HepG2 (cell line): ENCODE measurements around the gene ZFP1. TPM values are rescaled to one million over a fixed set of nuclear protein-coding genes. Genes with fewer than 3 reads are reported as not detected.

Source experiments
- ATAC-seq: fragments of 200-7000 bp; cut with Tn5 transposase; 3 replicates; pipeline ENCODE4 v1.9.1; 2020; ENCODE audit warnings: mild to moderate bottlenecking, moderate library complexity
- BruUV-seq: library from RNA; stranded (reverse); fragments of 400-500 nt; replicated peaks from 2 replicates; lab custom pipeline; 2021; lab: Mats Ljungman, UMichigan
- CTCF ChIA-PET: fragments of 300-600 bp; formaldehyde crosslinking; extraction: SDS; loops from one replicate; lab custom pipeline; 2021; ENCODE audit warnings: low total read pairs, inconsistent platforms, low intra/inter-chr PET ratio; lab: Yijun Ruan, JAX
- POLR2A ChIA-PET: fragments of 350-600 bp; sonication (Branson Sonifier 250); formaldehyde crosslinking; loops from one replicate; lab custom pipeline; 2020; ENCODE audit warnings: antibody characterized with exemption, inconsistent platforms; lab: Yijun Ruan, JAX
- DNase-seq: peaks from one replicate; pipeline ENCODE4 v3.0.0-alpha.2; 2015; ENCODE audit warnings: low spot score
- FAIRE-seq: peaks from 3 replicates; lab custom pipeline; 2011; peaks lifted over from hg19 to GRCh38; lab: Jason Lieb, UNC
- H2AFZ ChIP-seq: one replicate; pipeline ENCODE4 v1.6.1; 2011; ENCODE audit warnings: low read length, inconsistent platforms
- H3K27ac ChIP-seq: fragments of 300-600 bp; 3 replicates; pipeline ENCODE4 v1.8.0; 2011; ENCODE audit warnings: mixed run types, mild to moderate bottlenecking, mixed read lengths, low read length, inconsistent platforms; ENCODE audit not compliant: insufficient read depth; ENCODE audit errors: extremely low read length
- H3K27me3 ChIP-seq, 2 experiments: fragments of 200-600 bp in 1 of 2; 2 replicates in 1 of 2; 3 replicates in 1 of 2; pipeline versions ENCODE4 v1.6.0 to v1.8.0; 2011; ENCODE audit warnings: low read length in 2 of 2, mild to moderate bottlenecking in 2 of 2, moderate library complexity in 2 of 2, inconsistent platforms in 1 of 2; ENCODE audit not compliant: insufficient read depth in 2 of 2, control insufficient read depth in 1 of 2
- H3K36me3 ChIP-seq, 2 experiments: fragments of 200-600 bp in 1 of 2; replicated peaks in 1 of 2; 2 replicates in 1 of 2; 3 replicates in 1 of 2; pipeline versions ENCODE4 v1.5.1 to v1.8.0; 2011; ENCODE audit warnings: low read length in 2 of 2, inconsistent platforms in 1 of 2; ENCODE audit not compliant: insufficient read depth in 2 of 2, control insufficient read depth in 1 of 2
- H3K4me1 ChIP-seq: 2 replicates; pipeline ENCODE4 v1.5.1; 2012; ENCODE audit warnings: low read length, inconsistent platforms; ENCODE audit not compliant: insufficient read depth
- H3K4me2 ChIP-seq: 2 replicates; pipeline ENCODE4 v1.6.0; 2011; ENCODE audit warnings: low read depth, low read length, inconsistent platforms
- H3K4me3 ChIP-seq, 3 experiments: fragments of 200-600 bp in 1 of 3; sonication (generic), shearing (Covaris generic) in 1 of 3; replicated peaks in 1 of 3; 2 replicates each; pipeline ENCODE4 v1.5.1; 2011 to 2016; ENCODE audit warnings: low read length in 3 of 3, inconsistent platforms in 2 of 3, low read depth in 2 of 3, mild to moderate bottlenecking in 2 of 3, control low read depth in 1 of 3, mixed read lengths in 1 of 3; ENCODE audit not compliant: insufficient read depth in 1 of 3
- H3K79me2 ChIP-seq: one replicate; pipeline ENCODE4 v1.6.1; 2011; ENCODE audit warnings: low read length, inconsistent platforms; ENCODE audit not compliant: insufficient read depth
- H3K9ac ChIP-seq: 2 replicates; pipeline ENCODE4 v1.6.0; 2011; ENCODE audit warnings: mild to moderate bottlenecking, low read depth, low read length, inconsistent platforms; ENCODE audit not compliant: insufficient read depth
- H3K9me3 ChIP-seq: 2 replicates; pipeline ENCODE4 v1.5.1; 2012; ENCODE audit warnings: mild to moderate bottlenecking, low read length
- H4K20me1 ChIP-seq: 2 replicates; pipeline ENCODE4 v1.6.0; 2011; ENCODE audit warnings: inconsistent platforms, mild to moderate bottlenecking, low read length, moderate library complexity; ENCODE audit not compliant: insufficient read depth
- EHMT2 ChIP-seq: fragments of 200-600 bp; sonication (generic); IDR thresholded peaks from 2 replicates; pipeline ENCODE4 v1.7.0; 2017; ENCODE audit warnings: antibody characterized with exemption, low read depth, low read length, borderline replicate concordance
- EZH2 ChIP-seq: conservative IDR thresholded peaks from 2 replicates; pipeline ENCODE4 v1.6.1; 2012; ENCODE audit warnings: mild to moderate bottlenecking, low read depth, low read length, moderate library complexity
- KLF6 ChIP-seq: IDR thresholded peaks from 2 replicates; pipeline ENCODE4 v1.8.0; 2016; ENCODE audit warnings: missing biosample characterization, missing genetic modification reagents
- MAZ ChIP-seq, 2 experiments: sonication (generic) in 1 of 2; formaldehyde crosslinking in 1 of 2; IDR thresholded peaks; 2 replicates each; pipeline versions ENCODE4 v1.5.0 to v1.6.1; 2012 to 2020; ENCODE audit warnings: low read depth in 2 of 2, mild to moderate bottlenecking in 2 of 2, borderline replicate concordance in 1 of 2, improper control_type of control experiment in 1 of 2, low read length in 1 of 2, missing genetic modification reagents in 1 of 2, moderate library complexity in 1 of 2
- SP4 ChIP-seq: sonication (generic); formaldehyde crosslinking; IDR thresholded peaks from 2 replicates; pipeline ENCODE4 v1.8.1; 2023; ENCODE audit warnings: mild to moderate bottlenecking, missing genetic modification reagents
- TMF1 ChIP-seq: sonication (generic); formaldehyde crosslinking; IDR thresholded peaks from 2 replicates; pipeline ENCODE4 v1.8.1; 2022; ENCODE audit warnings: low read depth, missing genetic modification reagents
- ZMYM3 ChIP-seq: sonication (generic); formaldehyde crosslinking; IDR thresholded peaks from 2 replicates; pipeline ENCODE4 v1.5.1; 2020; ENCODE audit warnings: mild to moderate bottlenecking, missing genetic modification reagents
- ZNF570 ChIP-seq: sonication (generic); formaldehyde crosslinking; IDR thresholded peaks from 2 replicates; pipeline ENCODE4 v1.4.0; 2020; ENCODE audit warnings: mild to moderate bottlenecking, missing genetic modification reagents, borderline replicate concordance
- ZNF766 ChIP-seq: sonication (generic); formaldehyde crosslinking; IDR thresholded peaks from 2 replicates; pipeline ENCODE4 v1.5.0; 2020; ENCODE audit warnings: missing genetic modification reagents, borderline replicate concordance
- ZNF768 ChIP-seq: sonication (generic); formaldehyde crosslinking; IDR thresholded peaks from 2 replicates; pipeline ENCODE4 v1.4.0; 2020; ENCODE audit warnings: missing genetic modification reagents
- ZNF839 ChIP-seq: sonication (generic); formaldehyde crosslinking; IDR thresholded peaks from 2 replicates; pipeline ENCODE4 v1.4.0; 2020; ENCODE audit warnings: missing genetic modification reagents, mild to moderate bottlenecking, borderline replicate concordance
- WGBS: methylation state at CpG from one replicate; pipeline ENCODE4 v1.1.6; 2017; ENCODE audit warnings: low lambda C conversion rate; 5-methylcytosine and 5-hydroxymethylcytosine counted together
- in situ Hi-C: cut with HindIII; loops from 2 replicates; pipeline ENCODE4 v1.10.0; 2017; ENCODE audit warnings: low pct_unique_long_range_greater_than_20kb; ENCODE audit not compliant: extremely low pct_ligation_motif_present
- intact Hi-C: fragments of 100-400 bp; cut with micrococcal nuclease; formaldehyde crosslinking; loops from one replicate; pipeline ENCODE4 v1.10.0; 2022; ENCODE audit not compliant: unreplicated experiment
- polyA plus RNA-seq, 8 experiments: library from polyadenylated mRNA; depleted of rRNA in 3 of 8; stranded (reverse) in 7 of 8; unstranded in 1 of 8; fragments of >200 nt; fragmentation: Illumina TruSeq in 4 of 8; extraction: Trizol in 4 of 8; gene quantifications; 2 replicates each; pipeline versions ENCODE4 v1.2.1 to v1.2.3, GENCODE V29; 2011 to 2016; ENCODE audit warnings: low read depth in 4 of 8, missing spikeins in 1 of 8, mixed read lengths in 1 of 8; ENCODE audit not compliant: insufficient read depth in 1 of 8
- total RNA-seq, 5 experiments: library from RNA; depleted of rRNA; stranded (reverse); fragments of >200 nt; fragmentation: Illumina TruSeq; extraction: Trizol; gene quantifications; 2 replicates each; pipeline ENCODE4 v1.2.3, GENCODE V29; 2016; ENCODE audit warnings: low read depth in 1 of 5
- TF ChIP-seq, protein P1 (sequence below): sonication (generic); formaldehyde crosslinking; conservative IDR thresholded peaks from 2 replicates; pipeline ENCODE4 v1.8.0; 2022; ENCODE audit warnings: low read depth, missing genetic modification reagents
- TF ChIP-seq, protein P2 (sequence below): sonication (generic); formaldehyde crosslinking; IDR thresholded peaks from 2 replicates; pipeline ENCODE4 v1.8.1; 2023; ENCODE audit warnings: mild to moderate bottlenecking, missing genetic modification reagents
- TF ChIP-seq, protein P3 (sequence below): sonication (generic); formaldehyde crosslinking; IDR thresholded peaks from 2 replicates; pipeline ENCODE4 v1.4.0; 2020; ENCODE audit warnings: missing genetic modification reagents, borderline replicate concordance

The ZFP1 gene
- total and polyA plus RNA-seq, 2 of the 13 experiments (the other 11 are each of a cell fraction or from before 2014, with no cell fraction given), result 8.3 to 14.0 TPM

DNA sequence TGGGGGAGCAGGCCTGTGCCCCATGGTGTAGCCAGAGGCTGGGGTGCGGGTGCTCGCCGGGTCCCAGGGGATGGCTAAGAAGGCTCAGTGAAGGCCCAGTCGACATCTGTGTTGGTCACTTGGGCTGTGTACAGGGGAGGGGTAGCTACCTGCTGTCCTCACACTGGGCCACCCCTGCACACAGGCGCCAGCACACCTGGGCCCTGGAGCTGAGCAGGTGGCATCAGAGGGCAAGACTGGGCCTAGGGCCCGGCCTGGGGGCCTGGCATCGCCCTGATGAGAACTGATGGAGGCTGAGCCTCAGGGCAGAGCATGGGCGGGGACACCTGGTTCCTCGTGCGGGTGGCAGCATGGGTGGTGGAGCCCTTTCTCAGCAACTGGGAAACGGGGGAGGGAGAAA is 59.5 kb downstream of the ZFP1 start:
- H3K4me1 ChIP-seq, result peaks cover 19% of the 10 kb centered on the region; the same call in 1 of the 2 replicates
- TF ChIP-seq TMF1 (CRISPR knock-in tag) (no peak), EZH2 (peak; percentile 0; the same call in 1 of the 2 replicates)
- TF ChIP-seq, protein P1, sequence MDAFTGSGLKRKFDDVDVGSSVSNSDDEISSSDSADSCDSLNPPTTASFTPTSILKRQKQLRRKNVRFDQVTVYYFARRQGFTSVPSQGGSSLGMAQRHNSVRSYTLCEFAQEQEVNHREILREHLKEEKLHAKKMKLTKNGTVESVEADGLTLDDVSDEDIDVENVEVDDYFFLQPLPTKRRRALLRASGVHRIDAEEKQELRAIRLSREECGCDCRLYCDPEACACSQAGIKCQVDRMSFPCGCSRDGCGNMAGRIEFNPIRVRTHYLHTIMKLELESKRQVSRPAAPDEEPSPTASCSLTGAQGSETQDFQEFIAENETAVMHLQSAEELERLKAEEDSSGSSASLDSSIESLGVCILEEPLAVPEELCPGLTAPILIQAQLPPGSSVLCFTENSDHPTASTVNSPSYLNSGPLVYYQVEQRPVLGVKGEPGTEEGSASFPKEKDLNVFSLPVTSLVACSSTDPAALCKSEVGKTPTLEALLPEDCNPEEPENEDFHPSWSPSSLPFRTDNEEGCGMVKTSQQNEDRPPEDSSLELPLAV (CRISPR knock-in tag), result no peak
- ATAC-seq (peak; percentile 3), FAIRE-seq (no peak), DNase-seq (no peak)
- 25% methylated on average over 8 of the region's 11 CpGs for WGBS
- BruUV-seq, result no TSS peak
- no peak overlapping the region for H2AFZ ChIP-seq
- H3K79me2 ChIP-seq, result no peaks in the 10 kb centered on the region
- no peak overlapping the region for H3K27ac ChIP-seq
- H3K36me3 ChIP-seq, result no peaks in the 10 kb centered on the region
- intact Hi-C loops, result loop anchor here (2.0 kb wide), 1 partner anchor 17 kb away; no protein-coding TSS in a partner anchor
- no peaks in the 10 kb centered on the region for H4K20me1 ChIP-seq
- in situ Hi-C loops, result no loop called here
- ChIA-PET CTCF (no interaction called here), POLR2A (no interaction called here)
- H3K9me3 ChIP-seq, result no peaks in the 10 kb centered on the region
- H3K4me2 ChIP-seq, result no peak overlapping the region
- H3K4me3 ChIP-seq, result no peak overlapping the region
- H3K9ac ChIP-seq, result no peak overlapping the region
- H3K27me3 ChIP-seq, result peaks cover 33 to 77% of the 10 kb centered on the region in 2 experiments

DNA sequence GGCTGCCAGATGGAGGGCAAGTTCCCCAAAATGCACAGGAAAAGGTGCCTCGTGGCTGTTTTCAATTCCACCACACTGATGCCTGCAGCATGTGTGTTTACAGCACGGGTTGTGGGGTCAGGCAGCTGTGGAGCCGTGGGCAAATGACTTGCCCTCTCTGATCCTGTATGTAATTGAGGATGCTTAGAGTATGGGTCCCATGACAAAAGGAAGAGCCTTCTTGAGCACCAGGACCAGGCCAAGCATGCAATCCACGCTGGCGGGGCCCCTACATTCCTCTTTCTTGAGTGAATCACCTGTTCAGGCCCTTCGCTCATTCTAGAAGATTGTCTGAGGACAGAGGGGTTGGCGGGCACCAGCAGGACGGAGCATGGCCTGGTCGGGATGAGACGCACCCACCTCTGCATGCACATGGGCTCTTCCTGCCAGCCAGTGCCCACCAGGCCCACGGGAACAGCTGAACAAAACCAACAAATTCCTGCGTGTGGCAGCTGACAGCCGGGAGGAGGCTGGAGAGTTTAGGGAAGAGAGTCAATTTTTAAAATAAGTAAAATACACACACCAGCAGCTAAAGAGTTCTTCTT is 60.0 kb downstream of the ZFP1 start:
- peaks cover 16% of the 10 kb centered on the region; the same call in 1 of the 2 replicates for H3K4me1 ChIP-seq
- H4K20me1 ChIP-seq, result no peaks in the 10 kb centered on the region
- H3K27ac ChIP-seq, result no peak overlapping the region
- no peak for DNase-seq
- FAIRE-seq, result no peak
- ChIA-PET POLR2A (interaction anchor here (1.4 kb wide), 1 partner anchor 19 kb away, joined by 4 read pairs; no protein-coding TSS in a partner anchor), CTCF (no interaction called here)
- no peaks in the 10 kb centered on the region for H3K36me3 ChIP-seq
- H3K9ac ChIP-seq, result no peak overlapping the region
- no peak overlapping the region for H3K4me3 ChIP-seq
- no peak for ATAC-seq
- H3K9me3 ChIP-seq, result no peaks in the 10 kb centered on the region
- WGBS, result 30% methylated on average over 13 of the region's 13 CpGs
- H3K4me2 ChIP-seq, result no peak overlapping the region
- peaks cover 33 to 74% of the 10 kb centered on the region in 2 experiments for H3K27me3 ChIP-seq
- no peaks in the 10 kb centered on the region for H3K79me2 ChIP-seq
- in situ Hi-C loops (no loop called here), intact Hi-C loops (no loop called here)
- no TSS peak for BruUV-seq
- no peak overlapping the region for H2AFZ ChIP-seq
- TF ChIP-seq SP4 (CRISPR knock-in tag) (no peak), MAZ (IDR thresholded peaks at IDR 0.05; ENCODE audit: borderline replicate concordance, low read depth, low read length) (no peak), MAZ (CRISPR knock-in tag; IDR thresholded peaks at IDR 0.05; ENCODE audit: low read depth) (no peak), ZNF570 (no peak), ZNF839 (no peak), EHMT2 (no peak), ZNF768 (peak; percentile 86), ZMYM3 (CRISPR knock-in tag) (peak; percentile 56; the same call in 1 of the 2 replicates), KLF6 (CRISPR knock-in tag) (no peak), ZNF766 (no peak)
- TF ChIP-seq, protein P2, sequence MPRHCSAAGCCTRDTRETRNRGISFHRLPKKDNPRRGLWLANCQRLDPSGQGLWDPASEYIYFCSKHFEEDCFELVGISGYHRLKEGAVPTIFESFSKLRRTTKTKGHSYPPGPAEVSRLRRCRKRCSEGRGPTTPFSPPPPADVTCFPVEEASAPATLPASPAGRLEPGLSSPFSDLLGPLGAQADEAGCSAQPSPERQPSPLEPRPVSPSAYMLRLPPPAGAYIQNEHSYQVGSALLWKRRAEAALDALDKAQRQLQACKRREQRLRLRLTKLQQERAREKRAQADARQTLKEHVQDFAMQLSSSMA (CRISPR knock-in tag), result no peak
- TF ChIP-seq, protein P3, sequence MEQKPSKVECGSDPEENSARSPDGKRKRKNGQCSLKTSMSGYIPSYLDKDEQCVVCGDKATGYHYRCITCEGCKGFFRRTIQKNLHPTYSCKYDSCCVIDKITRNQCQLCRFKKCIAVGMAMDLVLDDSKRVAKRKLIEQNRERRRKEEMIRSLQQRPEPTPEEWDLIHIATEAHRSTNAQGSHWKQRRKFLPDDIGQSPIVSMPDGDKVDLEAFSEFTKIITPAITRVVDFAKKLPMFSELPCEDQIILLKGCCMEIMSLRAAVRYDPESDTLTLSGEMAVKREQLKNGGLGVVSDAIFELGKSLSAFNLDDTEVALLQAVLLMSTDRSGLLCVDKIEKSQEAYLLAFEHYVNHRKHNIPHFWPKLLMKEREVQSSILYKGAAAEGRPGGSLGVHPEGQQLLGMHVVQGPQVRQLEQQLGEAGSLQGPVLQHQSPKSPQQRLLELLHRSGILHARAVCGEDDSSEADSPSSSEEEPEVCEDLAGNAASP (CRISPR knock-in tag), result no peak
